Effector memory CD8-positive, alpha-beta T cell (primary cell): ENCODE results near the gene ALG2.

Source experiments
- ATAC-seq: fragments of 150-1000 bp; cut with Tn5 transposase; replicated peaks from 2 replicates; pipeline ENCODE4 v1.10.0; 2021; ENCODE audit warnings: mild to moderate bottlenecking, moderate library complexity
- DNase-seq, 3 experiments: peaks; one replicate each; pipeline ENCODE4 v3.0.0; 2021
- H3K27ac Mint-ChIP-seq, 2 donors: one replicate each; pipeline ENCODE4 v1.8.0; 2022; ENCODE audit warnings: mild to moderate bottlenecking in 2 of 2, mixed read lengths in 2 of 2, moderate library complexity in 2 of 2
- H3K27me3 Mint-ChIP-seq, 2 donors: one replicate each; pipeline ENCODE4 v1.8.0; 2022; ENCODE audit warnings: mixed read lengths in 2 of 2
- H3K36me3 Mint-ChIP-seq: one replicate; pipeline ENCODE4 v1.8.0; 2022; ENCODE audit warnings: mild to moderate bottlenecking, moderate library complexity, mixed read lengths; ENCODE audit not compliant: insufficient read depth
- H3K4me1 Mint-ChIP-seq, 2 donors: one replicate each; pipeline ENCODE4 v1.8.0; 2022; ENCODE audit warnings: low read depth in 2 of 2, mixed read lengths in 2 of 2
- H3K4me3 Mint-ChIP-seq, 2 donors: one replicate each; pipeline ENCODE4 v1.8.0; 2022; ENCODE audit warnings: mild to moderate bottlenecking in 2 of 2, mixed read lengths in 2 of 2, moderate library complexity in 2 of 2
- H3K9me3 Mint-ChIP-seq, 2 donors: one replicate each; pipeline ENCODE4 v1.8.0; 2022; ENCODE audit warnings: mixed read lengths in 2 of 2

ALG2 gene

DNA sequence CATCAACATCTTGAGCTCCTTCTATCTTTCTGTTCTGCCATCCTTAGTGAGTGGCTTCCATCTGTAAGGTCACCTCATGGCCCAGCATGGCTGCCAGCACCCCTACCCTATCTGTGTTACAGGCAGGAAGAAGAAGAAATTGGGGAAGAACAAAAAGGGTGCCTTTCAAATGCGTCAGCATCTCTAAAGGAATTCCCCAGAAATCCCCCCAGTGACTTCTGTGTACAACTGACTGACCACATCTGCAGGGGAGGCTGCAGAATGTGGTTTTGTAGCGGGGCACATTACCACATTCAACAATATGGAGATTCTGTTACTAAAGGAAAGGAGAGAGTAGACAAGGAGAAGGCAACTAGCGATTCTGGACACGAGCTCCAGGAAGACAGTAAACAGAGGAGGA is 40.1 kb downstream of the ALG2 start:
- H3K9me3 Mint-ChIP-seq = no peaks in the 10 kb centered on the region
- no peak overlapping the region for H3K27ac Mint-ChIP-seq
- no peak overlapping the region for H3K4me3 Mint-ChIP-seq
- H3K27me3 Mint-ChIP-seq = no peaks in the 10 kb centered on the region
- H3K36me3 Mint-ChIP-seq = no peaks in the 10 kb centered on the region
- H3K4me1 Mint-ChIP-seq = peaks cover 14 to 15% of the 10 kb centered on the region in 2 donors
- peak; percentile 51 for ATAC-seq
- DNase-seq = no peak

- ATAC-seq = no peak
- Mint-ChIP-seq H3K36me3 (no peaks in the 10 kb centered on the region), H3K4me1 (peaks cover 14 to 15% of the 10 kb centered on the region in 2 donors), H3K27ac (no peak overlapping the region), H3K9me3 (no peaks in the 10 kb centered on the region), H3K27me3 (no peaks in the 10 kb centered on the region), H3K4me3 (peak overlapping the region in 1 of 2 donors; percentile 12)
- no peak for DNase-seq
Measured at GRCh38 chr9:99181206-99181605, 40.5 kb downstream of the ALG2 start.

- no peaks in the 10 kb centered on the region for H3K9me3 Mint-ChIP-seq
- H3K27me3 Mint-ChIP-seq = no peaks in the 10 kb centered on the region
- H3K4me1 Mint-ChIP-seq = peaks cover 14 to 15% of the 10 kb centered on the region in 2 donors
- ATAC-seq = no peak
- no peaks in the 10 kb centered on the region for H3K36me3 Mint-ChIP-seq
- H3K4me3 Mint-ChIP-seq = peak overlapping the region in 1 of 2 donors; percentile 12
- DNase-seq = no peak
- peak overlapping the region in 1 of 2 donors; percentile 51 for H3K27ac Mint-ChIP-seq
Measured at GRCh38 chr9:99180662-99181061, 41.1 kb downstream of the ALG2 start.

- no peaks in the 10 kb centered on the region for H3K36me3 Mint-ChIP-seq
- H3K27ac Mint-ChIP-seq = peak overlapping the region in 1 of 2 donors; percentile 51
- no peaks in the 10 kb centered on the region for H3K27me3 Mint-ChIP-seq
- H3K4me3 Mint-ChIP-seq = no peak overlapping the region
- H3K9me3 Mint-ChIP-seq = no peaks in the 10 kb centered on the region
- ATAC-seq = no peak
- H3K4me1 Mint-ChIP-seq = peaks cover 14 to 15% of the 10 kb centered on the region in 2 donors
- DNase-seq = no peak
Measured at GRCh38 chr9:99180199-99180598, 41.5 kb downstream of the ALG2 start.

GRCh38 chr9:99178912-99179872 is 42.5 kb downstream of the ALG2 start:
- no peak overlapping the region for H3K4me3 Mint-ChIP-seq
- no peaks in the 10 kb centered on the region for H3K36me3 Mint-ChIP-seq
- no peaks in the 10 kb centered on the region for H3K9me3 Mint-ChIP-seq
- peaks cover 8 to 9% of the 10 kb centered on the region in 2 donors for H3K4me1 Mint-ChIP-seq
- H3K27ac Mint-ChIP-seq = no peak overlapping the region
- no peaks in the 10 kb centered on the region for H3K27me3 Mint-ChIP-seq
- DNase-seq (no peak), ATAC-seq (no peak)

DNA sequence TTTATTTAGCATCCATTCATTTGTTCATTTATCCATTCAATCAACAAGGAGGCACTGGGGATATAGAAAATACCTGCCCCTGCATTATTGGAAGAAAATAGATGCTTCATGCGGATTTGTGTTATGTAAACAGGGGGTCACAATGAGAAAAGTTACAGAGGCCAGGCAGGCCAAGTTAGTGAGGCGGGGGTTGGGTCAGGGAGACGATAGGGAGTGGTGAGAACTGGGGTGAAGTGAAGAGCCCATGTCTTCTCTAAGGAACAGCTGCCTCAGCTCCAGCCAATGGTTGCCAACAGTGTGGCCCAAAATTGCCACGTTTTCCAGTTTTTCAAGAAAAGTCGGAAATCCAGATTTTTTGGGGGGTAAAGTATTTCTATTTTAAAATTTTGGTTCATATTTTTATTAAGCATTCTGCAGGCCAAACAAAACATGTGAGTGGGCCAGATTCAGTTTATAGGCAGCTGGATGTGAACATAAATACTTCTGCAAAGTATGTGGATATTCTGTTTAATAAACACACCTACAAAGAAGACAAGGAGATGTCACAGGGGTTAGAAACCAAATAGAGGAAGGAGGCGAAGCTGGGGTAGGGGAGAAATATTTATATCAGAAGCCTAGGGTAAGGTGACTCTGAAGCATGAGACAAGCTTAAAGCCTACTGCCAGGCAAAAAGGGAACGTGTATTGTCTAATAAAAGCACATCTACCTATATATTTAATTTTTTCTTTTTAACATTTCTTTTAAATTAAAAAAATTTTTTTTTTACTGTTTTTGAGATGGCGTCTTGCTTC is 44.0 kb downstream of the ALG2 start:
- peaks cover 0 to 6% of the 10 kb centered on the region in 2 donors for H3K27me3 Mint-ChIP-seq
- no peak overlapping the region for H3K4me3 Mint-ChIP-seq
- H3K4me1 Mint-ChIP-seq = peaks cover 5 to 6% of the 10 kb centered on the region in 2 donors
- H3K9me3 Mint-ChIP-seq = no peaks in the 10 kb centered on the region
- ATAC-seq (no peak), DNase-seq (no peak)
- no peaks in the 10 kb centered on the region for H3K36me3 Mint-ChIP-seq
- H3K27ac Mint-ChIP-seq = no peak overlapping the region

DNA sequence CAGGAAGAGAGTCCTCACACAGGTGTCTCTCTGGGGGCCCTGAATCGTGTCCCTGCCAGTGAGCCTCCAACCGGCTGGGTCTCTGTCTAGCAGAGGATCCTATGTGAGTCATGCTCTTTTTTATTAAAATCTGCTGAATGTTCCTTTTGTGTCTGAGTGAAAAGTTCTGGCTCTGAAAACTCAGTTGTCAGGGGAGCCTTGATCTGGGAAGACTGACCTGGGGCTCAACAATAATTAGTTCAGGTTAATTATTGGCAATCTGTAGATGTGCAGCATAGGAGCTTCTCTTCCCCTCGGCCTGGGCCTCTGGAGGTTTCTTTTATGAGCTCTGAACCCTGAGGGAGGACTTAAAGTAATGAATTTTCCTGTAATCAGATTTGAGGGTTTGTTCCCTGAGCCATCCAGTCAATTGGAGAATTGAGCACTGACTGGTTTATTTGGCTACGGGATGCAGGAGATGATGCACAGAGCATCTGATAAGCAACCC is 45.2 kb downstream of the ALG2 start:
- Mint-ChIP-seq H3K4me1 (peaks cover 2% of the 10 kb centered on the region in 2 donors), H3K27me3 (peaks cover 7 to 15% of the 10 kb centered on the region in 2 donors), H3K9me3 (no peaks in the 10 kb centered on the region), H3K36me3 (no peaks in the 10 kb centered on the region), H3K4me3 (no peak overlapping the region), H3K27ac (no peak overlapping the region)
- DNase-seq (no peak), ATAC-seq (no peak)

- H3K36me3 Mint-ChIP-seq = no peaks in the 10 kb centered on the region
- H3K4me3 Mint-ChIP-seq = no peak overlapping the region
- no peaks in the 10 kb centered on the region for H3K4me1 Mint-ChIP-seq
- no peak for ATAC-seq
- no peak overlapping the region for H3K27ac Mint-ChIP-seq
- peaks cover 7 to 33% of the 10 kb centered on the region in 2 donors for H3K27me3 Mint-ChIP-seq
- H3K9me3 Mint-ChIP-seq = no peaks in the 10 kb centered on the region
- no peak for DNase-seq
Measured at GRCh38 chr9:99173570-99174504, 47.9 kb downstream of the ALG2 start.

DNA sequence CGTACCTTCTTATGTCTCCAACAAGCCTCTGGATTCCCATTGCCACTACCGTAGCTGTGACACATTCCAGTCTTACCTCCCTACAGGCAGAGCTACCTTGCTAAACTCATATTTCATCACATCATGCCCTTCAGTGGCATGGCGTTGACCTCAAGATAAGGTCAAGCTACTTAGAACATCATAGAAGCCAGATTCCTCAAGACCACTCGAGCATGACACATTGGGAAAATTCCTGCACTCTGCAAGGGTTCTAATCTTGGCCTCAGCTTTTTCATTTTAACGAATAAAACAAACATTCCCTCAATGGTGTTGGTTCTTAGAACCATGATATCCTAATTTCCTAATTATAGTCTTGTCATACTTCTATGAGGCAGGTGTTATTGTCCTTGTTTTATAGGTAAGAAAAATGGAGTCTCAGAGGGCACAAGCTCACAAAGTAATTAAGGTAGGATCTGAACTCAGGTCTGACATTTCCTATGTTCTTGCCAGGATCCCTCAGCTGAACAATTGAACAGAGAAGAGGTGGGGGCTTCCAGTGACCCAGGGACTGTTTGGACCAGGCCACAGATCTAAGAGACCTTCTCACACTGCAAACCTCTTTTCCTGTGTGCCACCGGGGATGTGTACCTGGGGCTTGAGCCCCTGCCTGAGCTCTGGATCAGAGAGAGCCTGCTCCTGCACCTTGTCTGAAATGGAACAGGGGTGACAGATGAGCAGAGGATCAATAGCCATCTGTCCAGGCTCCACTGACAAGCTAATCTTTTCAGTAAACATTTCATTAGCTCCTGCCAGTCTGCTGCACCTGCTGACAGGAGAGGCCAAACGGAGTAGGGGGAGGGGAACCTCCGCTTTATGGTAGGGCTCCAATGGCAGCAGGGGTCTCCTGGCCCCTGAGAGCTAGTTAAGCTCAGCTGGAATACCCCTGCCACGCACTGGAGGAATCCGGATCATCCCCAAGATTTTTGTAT is 49.3 kb downstream of the ALG2 start:
- Mint-ChIP-seq H3K36me3 (no peaks in the 10 kb centered on the region), H3K27ac (no peak overlapping the region)
- DNase-seq = no peak

GRCh38 chr9:99171225-99172123 is 50.3 kb downstream of the ALG2 start:
- H3K27me3 Mint-ChIP-seq = peaks cover 11 to 45% of the 10 kb centered on the region in 2 donors
- no peaks in the 10 kb centered on the region for H3K36me3 Mint-ChIP-seq
- H3K4me3 Mint-ChIP-seq = no peak overlapping the region
- H3K27ac Mint-ChIP-seq = no peak overlapping the region
- ATAC-seq = no peak
- no peaks in the 10 kb centered on the region for H3K9me3 Mint-ChIP-seq
- DNase-seq = no peak
- peaks cover 0 to 4% of the 10 kb centered on the region in 2 donors for H3K4me1 Mint-ChIP-seq

More for the DNA sequence above, 49.3 kb downstream of the ALG2 start:
- Mint-ChIP-seq H3K9me3 (no peaks in the 10 kb centered on the region), H3K4me1 (peaks cover 0 to 4% of the 10 kb centered on the region in 2 donors), H3K4me3 (no peak overlapping the region), H3K27me3 (peaks cover 11 to 45% of the 10 kb centered on the region in 2 donors)
- ATAC-seq = no peak
